IMR-90 (cell line): ENCODE results near the gene ADAMTS12. TPM values are rescaled to one million over a fixed set of nuclear protein-coding genes. Genes with fewer than 3 reads are reported as not detected.

ENCODE experiments used
- ATAC-seq: fragments of 200-7000 bp; cut with Tn5 transposase; 2 replicates; pipeline ENCODE4 v1.9.1; 2020; ENCODE audit warnings: low read depth, mild to moderate bottlenecking, moderate library complexity
- BruUV-seq: library from RNA; stranded (reverse); fragments of 400-500 nt; replicated peaks from 2 replicates; lab custom pipeline; 2021; lab: Mats Ljungman, UMichigan
- CTCF ChIA-PET: fragments of 300-600 bp; formaldehyde crosslinking; extraction: SDS; loops from one replicate; lab custom pipeline; 2021; ENCODE audit warnings: antibody characterized with exemption; lab: Yijun Ruan, JAX
- POLR2A ChIA-PET: fragments of 300-600 bp; sonication (Branson Sonifier 250); formaldehyde crosslinking; loops from one replicate; lab custom pipeline; 2022; ENCODE audit warnings: antibody characterized with exemption; ENCODE audit not compliant: unreplicated experiment; lab: Charles Lee
- DNase-seq: peaks from one replicate; pipeline ENCODE4 v3.0.0; 2013
- H2AFZ ChIP-seq: replicated peaks from 2 replicates; pipeline ENCODE3; 2013; ENCODE audit warnings: low read length, mild to moderate bottlenecking; ENCODE audit not compliant: poor library complexity
- H2AK5ac ChIP-seq: 2 replicates; pipeline ENCODE4 v1.6.1; 2013; ENCODE audit warnings: low read depth, low read length, inconsistent platforms
- H2AK9ac ChIP-seq: replicated peaks from 2 replicates; pipeline ENCODE3; 2013; ENCODE audit warnings: mild to moderate bottlenecking, low read depth, low read length, moderate library complexity; ENCODE audit not compliant: poor library complexity
- H2BK120ac ChIP-seq: 2 replicates; pipeline ENCODE4 v1.6.1; 2013; ENCODE audit warnings: low read depth, low read length, inconsistent platforms
- H2BK15ac ChIP-seq: 3 replicates; pipeline ENCODE4 v1.6.1; 2013; ENCODE audit warnings: low read depth, low read length, inconsistent platforms
- H2BK20ac ChIP-seq: 2 replicates; pipeline ENCODE4 v1.6.1; 2013; ENCODE audit warnings: low read depth, mild to moderate bottlenecking, inconsistent platforms, low read length, moderate library complexity
- H2BK5ac ChIP-seq: 2 replicates; pipeline ENCODE4 v1.6.1; 2013; ENCODE audit warnings: mild to moderate bottlenecking, low read depth, low read length, inconsistent platforms; ENCODE audit not compliant: poor library complexity, severe bottlenecking
- H3K14ac ChIP-seq: replicated peaks from 2 replicates; pipeline ENCODE4 v1.6.1; 2013; ENCODE audit warnings: low read depth, low read length, inconsistent platforms
- H3K18ac ChIP-seq: 2 replicates; pipeline ENCODE4 v1.6.1; 2013; ENCODE audit warnings: low read depth, low read length, control low read depth
- H3K23ac ChIP-seq: 2 replicates; pipeline ENCODE4 v1.6.1; 2013; ENCODE audit warnings: low read depth, low read length, inconsistent platforms
- H3K27ac ChIP-seq: 2 replicates; pipeline ENCODE4 v1.5.1; 2013; ENCODE audit warnings: mild to moderate bottlenecking, control low read depth, low read length; ENCODE audit not compliant: insufficient read depth
- H3K27me3 ChIP-seq: 2 replicates; pipeline ENCODE4 v1.6.1; 2013; ENCODE audit warnings: low read length; ENCODE audit not compliant: control insufficient read depth, insufficient read depth
- H3K36me3 ChIP-seq: 2 replicates; pipeline ENCODE4 v1.6.1; 2013; ENCODE audit warnings: low read length, mixed read lengths; ENCODE audit not compliant: control insufficient read depth, insufficient read depth
- H3K4ac ChIP-seq: 2 replicates; pipeline ENCODE4 v1.6.1; 2013; ENCODE audit warnings: low read depth, low read length, inconsistent platforms
- H3K4me1 ChIP-seq: 2 replicates; pipeline ENCODE4 v1.6.1; 2013; ENCODE audit warnings: low read length, mixed read lengths; ENCODE audit not compliant: control insufficient read depth, insufficient read depth
- H3K4me2 ChIP-seq: 2 replicates; pipeline ENCODE4 v1.6.1; 2013; ENCODE audit warnings: low read depth, mild to moderate bottlenecking, control low read depth, low read length, moderate library complexity
- H3K4me3 ChIP-seq: 2 replicates; pipeline ENCODE4 v1.5.1; 2013; ENCODE audit warnings: low read depth, mild to moderate bottlenecking, control low read depth, low read length, moderate library complexity; ENCODE audit not compliant: insufficient read depth
- H3K56ac ChIP-seq: 2 replicates; pipeline ENCODE4 v1.6.1; 2013; ENCODE audit warnings: low read length, inconsistent platforms; ENCODE audit not compliant: insufficient read depth; ENCODE audit errors: extremely low read depth
- H3K79me1 ChIP-seq, 2 experiments: 2 replicates each; pipeline ENCODE4 v1.6.1; 2013; ENCODE audit warnings: low read length in 2 of 2, inconsistent platforms in 1 of 2, low read depth in 1 of 2
- H3K9ac ChIP-seq: 2 replicates; pipeline ENCODE4 v1.6.1; 2013; ENCODE audit warnings: low read depth, low read length, control low read depth
- H3K9me1 ChIP-seq: 2 replicates; pipeline ENCODE4 v1.6.1; 2013; ENCODE audit warnings: low read length, inconsistent platforms; ENCODE audit not compliant: insufficient read depth
- H3K9me3 ChIP-seq: 2 replicates; pipeline ENCODE4 v1.6.1; 2013; ENCODE audit warnings: low read length; ENCODE audit not compliant: control insufficient read depth, insufficient read depth
- H4K20me1 ChIP-seq: 2 replicates; pipeline ENCODE4 v1.6.1; 2013; ENCODE audit warnings: low read length, inconsistent platforms; ENCODE audit not compliant: insufficient read depth
- H4K5ac ChIP-seq: 2 replicates; pipeline ENCODE4 v1.6.1; 2013; ENCODE audit warnings: mild to moderate bottlenecking, low read depth, low read length, control low read depth
- H4K8ac ChIP-seq, 2 experiments: 2 replicates each; pipeline ENCODE4 v1.6.1; 2013; ENCODE audit warnings: low read depth in 2 of 2, low read length in 2 of 2, control low read depth in 1 of 2, inconsistent platforms in 1 of 2
- H4K91ac ChIP-seq: 2 replicates; pipeline ENCODE4 v1.6.1; 2013; ENCODE audit warnings: low read depth, low read length, inconsistent platforms; ENCODE audit not compliant: insufficient read depth
- BHLHE40 ChIP-seq: fragments of 150-350 bp; IDR thresholded peaks from 2 replicates; pipeline ENCODE4 v1.6.1; 2016; ENCODE audit warnings: mild to moderate bottlenecking, low read depth, low read length
- CEBPB ChIP-seq: IDR thresholded peaks from 2 replicates; pipeline ENCODE4 v1.6.1; 2012; ENCODE audit warnings: low read depth, low read length, improper control_type of control experiment
- CHD1 ChIP-seq: IDR thresholded peaks from 2 replicates; pipeline ENCODE4 v1.6.1; 2012; ENCODE audit warnings: low read depth, low read length, improper control_type of control experiment
- FOS ChIP-seq: fragments of 150-350 bp; IDR thresholded peaks from 2 replicates; pipeline ENCODE4 v1.6.1; 2016; ENCODE audit warnings: low read depth, low read length
- MAFK ChIP-seq: IDR thresholded peaks from 2 replicates; pipeline ENCODE4 v1.6.1; 2012; ENCODE audit warnings: low read depth, low read length, improper control_type of control experiment
- MAZ ChIP-seq: IDR thresholded peaks from 2 replicates; pipeline ENCODE4 v1.6.1; 2012; ENCODE audit warnings: low read depth, mild to moderate bottlenecking, low read length, improper control_type of control experiment, moderate library complexity, borderline replicate concordance
- MXI1 ChIP-seq: IDR thresholded peaks from 2 replicates; pipeline ENCODE4 v1.6.1; 2012; ENCODE audit warnings: low read depth, mild to moderate bottlenecking, low read length, moderate library complexity, borderline replicate concordance
- NFE2L2 ChIP-seq: fragments of 150-350 bp; IDR thresholded peaks from 2 replicates; pipeline ENCODE4 v1.6.1; 2016; ENCODE audit warnings: low read depth, mild to moderate bottlenecking, low read length
- POLR2A ChIP-seq: IDR thresholded peaks from 2 replicates; pipeline ENCODE4 v1.6.1; 2012; ENCODE audit warnings: mild to moderate bottlenecking, low read depth, low read length
- RAD21 ChIP-seq: IDR thresholded peaks from 2 replicates; pipeline ENCODE4 v1.6.1; 2012; ENCODE audit warnings: low read length, improper control_type of control experiment
- RCOR1 ChIP-seq: IDR thresholded peaks from 2 replicates; pipeline ENCODE4 v1.6.1; 2012; ENCODE audit warnings: mild to moderate bottlenecking, low read length, improper control_type of control experiment; ENCODE audit not compliant: insufficient replicate concordance
- RFX5 ChIP-seq: IDR thresholded peaks from 2 replicates; pipeline ENCODE4 v1.8.0; 2012; ENCODE audit warnings: low read depth, mild to moderate bottlenecking, low read length, moderate library complexity
- WGBS, 2 experiments: methylation state at CpG; one replicate each; pipeline versions ENCODE4 v1.1.5 to v1.1.7; 2013; ENCODE audit warnings: missing lambda C conversion rate in 2 of 2; ENCODE audit not compliant: insufficient read length in 1 of 2; ENCODE audit errors: extremely low coverage in 2 of 2; 5-methylcytosine and 5-hydroxymethylcytosine counted together
- dilution Hi-C: fragments of 300-500 bp; cut with HindIII; formaldehyde crosslinking; loops from one replicate; pipeline ENCODE4 v1.14.3; 2018; ENCODE audit warnings: low sequenced_read_pairs; ENCODE audit not compliant: unreplicated experiment
- in situ Hi-C: fragments of 300-500 bp; cut with MboI; formaldehyde crosslinking; loops from 3 replicates; pipeline ENCODE4 v1.14.3; 2019; ENCODE audit warnings: low sequenced_read_pairs, inconsistent platforms, mixed read lengths
- intact Hi-C: fragments of 100-400 bp; cut with micrococcal nuclease; formaldehyde crosslinking; loops from 2 replicates; pipeline ENCODE4 v1.10.0; 2022
- polyA plus RNA-seq, 3 experiments: library from polyadenylated mRNA; depleted of rRNA; stranded (reverse); fragments of >200 nt; gene quantifications; 2 replicates each; pipeline ENCODE4 v1.2.3, GENCODE V29; 2012; ENCODE audit warnings: low replicate concordance in 1 of 3
- total RNA-seq: library from RNA; depleted of rRNA; stranded (reverse); fragments of >200 nt; gene quantifications from 2 replicates; pipeline ENCODE4 v1.2.3, GENCODE V29; 2012
- TF ChIP-seq, protein P1 (sequence below): fragments of 150-350 bp; IDR thresholded peaks from 2 replicates; pipeline ENCODE4 v1.6.1; 2017; ENCODE audit warnings: mild to moderate bottlenecking, antibody characterized with exemption, low read length, low read depth
- TF ChIP-seq, protein P2 (sequence below): fragments of 150-350 bp; IDR thresholded peaks from 2 replicates; pipeline ENCODE4 v1.6.1; 2016; ENCODE audit warnings: low read depth, mild to moderate bottlenecking, low read length, moderate library complexity, borderline replicate concordance
- TF ChIP-seq, protein P3 (sequence below): conservative IDR thresholded peaks from 2 replicates; pipeline ENCODE4 v1.5.1; 2012; ENCODE audit warnings: mild to moderate bottlenecking, low read depth, low read length, improper control_type of control experiment

The ADAMTS12 gene
- total and polyA plus RNA-seq, 2 of the 4 experiments (the other 2 are of a cell fraction) = 27.3 to 51.3 TPM

DNA sequence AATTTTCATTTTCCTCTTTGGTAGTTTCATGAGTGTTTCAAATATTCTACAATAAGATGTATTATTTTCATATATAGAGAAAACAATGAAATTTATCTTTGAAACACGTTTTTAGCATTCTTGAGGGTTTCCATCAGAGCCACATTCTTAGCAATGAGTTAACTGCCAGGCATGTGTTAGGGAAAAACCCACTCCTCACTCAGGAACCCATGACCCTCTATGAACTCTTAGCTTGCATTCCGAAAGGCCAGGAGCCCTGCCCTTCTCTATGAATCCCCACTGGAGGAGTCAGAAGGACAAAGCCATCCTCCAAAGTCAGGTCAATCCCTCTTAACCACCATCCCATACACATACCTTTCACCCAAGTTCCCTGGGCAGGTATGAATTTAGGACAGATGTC, 57.5 kb downstream of the ADAMTS12 start:
- H3K4me1 ChIP-seq = peaks cover 16% of the 10 kb centered on the region
- no peaks in the 10 kb centered on the region for H3K27me3 ChIP-seq
- H4K20me1 ChIP-seq = no peaks in the 10 kb centered on the region; the same call in 1 of the 2 replicates
- WGBS, 2 experiments = no CpG with 5 or more reads among the region's 2 CpGs
- 0 out of 2 replicates have a peak, but pooled peaks cover 6% of the 10 kb centered on the region for H3K9me1 ChIP-seq
- peak overlapping the region; percentile 79; the same call in 1 of the 2 replicates for H3K4ac ChIP-seq
- peak overlapping the region; percentile 46 for H2BK5ac ChIP-seq
- POLR2A ChIA-PET = no interaction called here
- H3K4me3 ChIP-seq = no peak overlapping the region
- ATAC-seq (peak; percentile 46; the same call in 1 of the 2 replicates), DNase-seq (peak; percentile 71)
- BruUV-seq = no TSS peak
- no peak overlapping the region for H3K56ac ChIP-seq
- H4K8ac ChIP-seq = peak overlapping the region; percentile 27 to 80; a peak in 2 of 4 replicates
- H2BK20ac ChIP-seq = peak overlapping the region; percentile 92
- no peak overlapping the region for H2AFZ ChIP-seq
- H3K4me2 ChIP-seq = peak overlapping the region; percentile 8; the same call in 1 of the 2 replicates
- peak overlapping the region; percentile 62 for H4K91ac ChIP-seq
- intact Hi-C loops (no loop called here), in situ Hi-C loops (no loop called here), dilution Hi-C loops (no loop called here)
- no peak overlapping the region for H2AK9ac ChIP-seq
- peak overlapping the region; percentile 53; the same call in 1 of the 2 replicates for H3K23ac ChIP-seq
- H3K36me3 ChIP-seq = no peaks in the 10 kb centered on the region
- no peak for TF ChIP-seq CHD1
- TF ChIP-seq RAD21 = no peak
- TF ChIP-seq, protein P1, sequence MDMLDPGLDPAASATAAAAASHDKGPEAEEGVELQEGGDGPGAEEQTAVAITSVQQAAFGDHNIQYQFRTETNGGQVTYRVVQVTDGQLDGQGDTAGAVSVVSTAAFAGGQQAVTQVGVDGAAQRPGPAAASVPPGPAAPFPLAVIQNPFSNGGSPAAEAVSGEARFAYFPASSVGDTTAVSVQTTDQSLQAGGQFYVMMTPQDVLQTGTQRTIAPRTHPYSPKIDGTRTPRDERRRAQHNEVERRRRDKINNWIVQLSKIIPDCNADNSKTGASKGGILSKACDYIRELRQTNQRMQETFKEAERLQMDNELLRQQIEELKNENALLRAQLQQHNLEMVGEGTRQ = no peak
- no peak for TF ChIP-seq NFE2L2
- TF ChIP-seq, protein P2, sequence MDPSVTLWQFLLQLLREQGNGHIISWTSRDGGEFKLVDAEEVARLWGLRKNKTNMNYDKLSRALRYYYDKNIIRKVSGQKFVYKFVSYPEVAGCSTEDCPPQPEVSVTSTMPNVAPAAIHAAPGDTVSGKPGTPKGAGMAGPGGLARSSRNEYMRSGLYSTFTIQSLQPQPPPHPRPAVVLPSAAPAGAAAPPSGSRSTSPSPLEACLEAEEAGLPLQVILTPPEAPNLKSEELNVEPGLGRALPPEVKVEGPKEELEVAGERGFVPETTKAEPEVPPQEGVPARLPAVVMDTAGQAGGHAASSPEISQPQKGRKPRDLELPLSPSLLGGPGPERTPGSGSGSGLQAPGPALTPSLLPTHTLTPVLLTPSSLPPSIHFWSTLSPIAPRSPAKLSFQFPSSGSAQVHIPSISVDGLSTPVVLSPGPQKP = no peak
- no peak for TF ChIP-seq MXI1
- TF ChIP-seq CEBPB = no peak
- no peak for TF ChIP-seq FOS
- no peak; the same call in 1 of the 2 replicates for TF ChIP-seq BHLHE40
- TF ChIP-seq MAFK = no peak
- TF ChIP-seq, protein P3, sequence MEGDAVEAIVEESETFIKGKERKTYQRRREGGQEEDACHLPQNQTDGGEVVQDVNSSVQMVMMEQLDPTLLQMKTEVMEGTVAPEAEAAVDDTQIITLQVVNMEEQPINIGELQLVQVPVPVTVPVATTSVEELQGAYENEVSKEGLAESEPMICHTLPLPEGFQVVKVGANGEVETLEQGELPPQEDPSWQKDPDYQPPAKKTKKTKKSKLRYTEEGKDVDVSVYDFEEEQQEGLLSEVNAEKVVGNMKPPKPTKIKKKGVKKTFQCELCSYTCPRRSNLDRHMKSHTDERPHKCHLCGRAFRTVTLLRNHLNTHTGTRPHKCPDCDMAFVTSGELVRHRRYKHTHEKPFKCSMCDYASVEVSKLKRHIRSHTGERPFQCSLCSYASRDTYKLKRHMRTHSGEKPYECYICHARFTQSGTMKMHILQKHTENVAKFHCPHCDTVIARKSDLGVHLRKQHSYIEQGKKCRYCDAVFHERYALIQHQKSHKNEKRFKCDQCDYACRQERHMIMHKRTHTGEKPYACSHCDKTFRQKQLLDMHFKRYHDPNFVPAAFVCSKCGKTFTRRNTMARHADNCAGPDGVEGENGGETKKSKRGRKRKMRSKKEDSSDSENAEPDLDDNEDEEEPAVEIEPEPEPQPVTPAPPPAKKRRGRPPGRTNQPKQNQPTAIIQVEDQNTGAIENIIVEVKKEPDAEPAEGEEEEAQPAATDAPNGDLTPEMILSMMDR = no peak
- TF ChIP-seq RFX5 = no peak
- no peak for TF ChIP-seq MAZ
- no peak for TF ChIP-seq RCOR1
- no peak for TF ChIP-seq POLR2A
- peak overlapping the region; percentile 84 for H2AK5ac ChIP-seq
- peak overlapping the region; percentile 79 for H3K14ac ChIP-seq
- peak overlapping the region; percentile 18; the same call in 1 of the 2 replicates for H3K18ac ChIP-seq
- CTCF ChIA-PET = interaction anchor here (1.1 kb wide), 1 partner anchor 53 kb away, joined by 3 read pairs; no protein-coding TSS in a partner anchor
- H2BK120ac ChIP-seq = peak overlapping the region; percentile 77; the same call in 1 of the 2 replicates
- no peak overlapping the region for H3K9ac ChIP-seq
- peaks cover 6 to 39% of the 10 kb centered on the region in 2 experiments for H3K79me1 ChIP-seq
- H4K5ac ChIP-seq = no peak overlapping the region
- H2BK15ac ChIP-seq = peak overlapping the region; percentile 72; the same call in 1 of the 3 replicates
- H3K27ac ChIP-seq = no peak overlapping the region
- H3K9me3 ChIP-seq = no peaks in the 10 kb centered on the region
